ENCODE results near the gene FRAT2. TPM values are rescaled to one million over a fixed set of nuclear protein-coding genes. Genes with fewer than 3 reads are reported as not detected.

FRAT2 gene
- total and polyA plus RNA-seq, 4 donors: 2.7 to 15.1 (median 11.7) TPM

- H3K4me1 ChIP-seq (ENCODE audit: control insufficient read depth in 4 of 4, insufficient read depth in 4 of 4, low read length in 3 of 4): peaks cover 9 to 32% (median 23%) of the 10 kb centered on the region in 4 donors
- no peaks in the 10 kb centered on the region for H3K9me3 ChIP-seq (ENCODE audit: control insufficient read depth in 4 of 4, low read length in 3 of 4)
- H3K27me3 ChIP-seq (ENCODE audit: control insufficient read depth in 4 of 4, insufficient read depth in 4 of 4, low read length in 3 of 4): no peaks in the 10 kb centered on the region
- peak overlapping the region; percentile 78 to 88 (median 84) for H3K4me3 ChIP-seq (ENCODE audit: low read depth in 1 of 3, low read length in 3 of 3)
- peak; percentile 60 for DNase-seq (ENCODE audit: low spot score)
- H3K9ac ChIP-seq (ENCODE audit: low read depth in 1 of 2, low read length in 2 of 2): peak overlapping the region; percentile 79 to 98
- TF ChIP-seq RXRA (IDR thresholded peaks at IDR 0.05) (no peak), FOXA1 (IDR thresholded peaks at IDR 0.05) (no peak), NR2F2 (IDR thresholded peaks at IDR 0.05) (no peak), ZBTB33 (IDR thresholded peaks at IDR 0.05) (no peak), GABPA (IDR thresholded peaks at IDR 0.05 in 1 of 2, conservative IDR thresholded peaks at IDR 0.05 in 1 of 2) (no peak), MAX (IDR thresholded peaks at IDR 0.05) (no peak), ATF3 (IDR thresholded peaks at IDR 0.05) (no peak), REST (IDR thresholded peaks at IDR 0.05) (no peak), EGR1 (IDR thresholded peaks at IDR 0.05; ENCODE audit: low read depth in 2 of 2) (no peak), CTCF (IDR thresholded peaks at IDR 0.05; ENCODE audit: low read depth, low read length, missing input control) (no peak)
- H3K27ac ChIP-seq (ENCODE audit: low read depth in 1 of 2, low read length in 2 of 2): peak overlapping the region; percentile 90 to 95
- WGBS: under 1% methylated on average over 89 of the region's 89 CpGs
- H3K36me3 ChIP-seq (ENCODE audit: control insufficient read depth in 4 of 4, insufficient read depth in 3 of 4, low read depth in 1 of 4, low read length in 3 of 4): no peaks in the 10 kb centered on the region
These were observed 744 bp downstream of the FRAT2 start for GRCh38 chr10:97333601-97334369.

- no peaks in the 10 kb centered on the region for H3K36me3 ChIP-seq (ENCODE audit: control insufficient read depth in 4 of 4, insufficient read depth in 3 of 4, low read depth in 1 of 4, low read length in 3 of 4)
- H3K4me1 ChIP-seq (ENCODE audit: control insufficient read depth in 4 of 4, insufficient read depth in 4 of 4, low read length in 3 of 4): peaks cover 12 to 36% (median 27%) of the 10 kb centered on the region in 4 donors
- H3K27me3 ChIP-seq (ENCODE audit: control insufficient read depth in 4 of 4, insufficient read depth in 4 of 4, low read length in 3 of 4): no peaks in the 10 kb centered on the region
- no peaks in the 10 kb centered on the region for H3K9me3 ChIP-seq (ENCODE audit: control insufficient read depth in 4 of 4, low read length in 3 of 4)
- peak overlapping the region; percentile 79 to 98 for H3K9ac ChIP-seq (ENCODE audit: low read depth in 1 of 2, low read length in 2 of 2)
- no peak for DNase-seq (ENCODE audit: low spot score)
- peak overlapping the region; percentile 90 to 95 for H3K27ac ChIP-seq (ENCODE audit: low read depth in 1 of 2, low read length in 2 of 2)
- H3K4me3 ChIP-seq (ENCODE audit: low read depth in 1 of 3, low read length in 3 of 3): peak overlapping the region; percentile 78 to 87 (median 84)
- WGBS: 2% methylated on average over 7 of the region's 7 CpGs
- no peak for TF ChIP-seq ATF3 (IDR thresholded peaks at IDR 0.05)
- TF ChIP-seq RAD21 (IDR thresholded peaks at IDR 0.05): no peak
- TF ChIP-seq JUND (IDR thresholded peaks at IDR 0.05): no peak
- TF ChIP-seq NR2F2 (IDR thresholded peaks at IDR 0.05): no peak
- TF ChIP-seq ZBTB33 (IDR thresholded peaks at IDR 0.05): no peak
- no peak for TF ChIP-seq HNF4A (conservative IDR thresholded peaks at IDR 0.05)
- no peak for TF ChIP-seq HNF4G (IDR thresholded peaks at IDR 0.05)
- TF ChIP-seq REST (IDR thresholded peaks at IDR 0.05): no peak
- no peak for TF ChIP-seq EGR1 (IDR thresholded peaks at IDR 0.05; ENCODE audit: low read depth in 2 of 2)
- no peak for TF ChIP-seq FOXA1 (IDR thresholded peaks at IDR 0.05)
- no peak for TF ChIP-seq SP1 (IDR thresholded peaks at IDR 0.05)
These were observed 1.3 kb downstream of the FRAT2 start for GRCh38 chr10:97333351-97333600.
